A673 (cell line): ENCODE data around the gene LGALS9B. TPM values are rescaled to one million over a fixed set of nuclear protein-coding genes. Genes with fewer than 3 reads are reported as not detected.
"Not testable (repeated sequence)": the region's sequence is repeated elsewhere in the genome, so short reads cannot be mapped to it uniquely, and the experiment has no call there.

Experiments used
- BruUV-seq: library from RNA; stranded (reverse); fragments of 400-500 nt; replicated peaks from 2 replicates; lab custom pipeline; 2021; lab: Mats Ljungman, UMichigan
- CTCF ChIA-PET: fragments of 300-600 bp; sonication (Branson Sonifier 250); formaldehyde crosslinking; loops from one replicate; lab custom pipeline; 2022; ENCODE audit warnings: antibody characterized with exemption; lab: Charles Lee
- POLR2A ChIA-PET: fragments of 300-600 bp; sonication (Branson Sonifier 250); formaldehyde crosslinking; loops from one replicate; lab custom pipeline; 2022; ENCODE audit warnings: antibody characterized with exemption; ENCODE audit not compliant: low non-redundant PET; lab: Charles Lee
- DNase-seq: peaks from one replicate; pipeline ENCODE4 v3.0.0-alpha.2; 2015; ENCODE audit warnings: low spot score
- H3K27ac ChIP-seq: fragments of 200-600 bp; sonication (generic); 2 replicates; pipeline ENCODE4 v1.5.1; 2016; ENCODE audit warnings: mixed run types, low read depth, mild to moderate bottlenecking, mixed read lengths, antibody characterized with exemption, low read length; ENCODE audit not compliant: poor library complexity, severe bottlenecking
- H3K27me3 ChIP-seq: fragments of 200-600 bp; sonication (generic); replicated peaks from 2 replicates; pipeline ENCODE4 v1.6.1; 2017; ENCODE audit warnings: mixed run types, low read depth, mild to moderate bottlenecking, mixed read lengths, antibody characterized with exemption, low read length; ENCODE audit not compliant: insufficient read depth, poor library complexity
- H3K36me3 ChIP-seq: fragments of 200-600 bp; sonication (generic); 2 replicates; pipeline ENCODE4 v1.6.1; 2016; ENCODE audit warnings: mixed run types, mild to moderate bottlenecking, mixed read lengths, antibody characterized with exemption, low read length; ENCODE audit not compliant: insufficient read depth, poor library complexity, severe bottlenecking
- H3K4me1 ChIP-seq: fragments of 200-600 bp; sonication (generic); 2 replicates; pipeline ENCODE4 v1.6.1; 2017; ENCODE audit warnings: mixed run types, mild to moderate bottlenecking, mixed read lengths, antibody characterized with exemption, low read length; ENCODE audit not compliant: insufficient read depth, poor library complexity, severe bottlenecking
- H3K4me3 ChIP-seq: fragments of 200-600 bp; sonication (generic); 2 replicates; pipeline ENCODE4 v1.5.1; 2016; ENCODE audit warnings: low read depth, mixed run types, mild to moderate bottlenecking, mixed read lengths, low read length; ENCODE audit not compliant: poor library complexity, severe bottlenecking
- H3K9me3 ChIP-seq: fragments of 200-600 bp; sonication (generic); 2 replicates; pipeline ENCODE4 v1.6.1; 2016; ENCODE audit warnings: mixed run types, low read depth, mild to moderate bottlenecking, mixed read lengths, antibody characterized with exemption, low read length; ENCODE audit not compliant: poor library complexity, severe bottlenecking
- intact Hi-C: fragments of 100-400 bp; cut with micrococcal nuclease; formaldehyde crosslinking; loops from one replicate; pipeline ENCODE4 v1.10.0; 2022; ENCODE audit not compliant: unreplicated experiment
- total RNA-seq: library from RNA; stranded (reverse); gene quantifications from 2 replicates; pipeline ENCODE4 v1.2.3, GENCODE V29; 2021

LGALS9B gene
- total RNA-seq, 1 experiment from 2014 or later = not detected

DNA sequence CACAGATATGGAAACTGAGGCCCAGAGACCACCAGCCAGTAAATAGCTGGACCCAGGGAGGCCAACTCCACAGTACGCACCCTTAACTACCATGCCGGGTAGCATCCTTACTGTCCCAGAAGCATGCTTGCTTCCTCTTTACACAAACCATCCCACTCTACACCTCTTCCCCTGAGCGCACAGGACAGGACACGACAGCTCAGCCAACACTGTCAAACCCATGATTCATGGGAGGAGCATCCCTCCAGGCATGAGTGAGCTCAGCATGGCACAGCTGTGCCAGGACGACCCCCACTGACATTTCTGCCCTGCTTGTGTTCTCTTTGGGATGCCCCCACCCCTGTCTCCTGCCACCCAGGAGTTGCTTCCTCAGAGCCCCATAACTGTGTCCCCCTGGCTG is 340 bp downstream of the LGALS9B start:
- H3K9me3 ChIP-seq, H3K4me3 ChIP-seq, H3K36me3 ChIP-seq, H3K27ac ChIP-seq, BruUV-seq, POLR2A ChIA-PET, H3K4me1 ChIP-seq, intact Hi-C loops, CTCF ChIA-PET, DNase-seq, H3K27me3 ChIP-seq: not testable (repeated sequence)

DNA sequence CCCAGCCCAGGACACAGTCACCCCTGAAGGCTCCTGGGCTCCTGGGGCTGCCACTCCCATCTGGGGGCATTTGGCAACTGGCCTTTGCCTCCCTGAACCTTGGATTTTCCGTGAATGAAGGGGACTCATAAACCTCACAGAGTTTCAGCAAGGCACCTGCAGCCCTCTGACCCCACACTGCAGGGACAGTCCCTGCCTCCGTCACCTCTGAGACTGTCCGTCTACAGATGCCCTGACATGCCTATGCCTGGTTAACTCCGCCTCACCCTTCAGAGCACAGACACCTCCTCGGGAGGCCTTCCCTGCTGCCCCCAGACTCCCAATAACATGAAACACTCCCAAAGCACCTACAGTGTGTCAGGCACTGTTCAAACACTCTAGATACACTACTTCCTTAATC is 786 bp downstream of the LGALS9B start:
- intact Hi-C loops, BruUV-seq: not testable (repeated sequence)

DNA sequence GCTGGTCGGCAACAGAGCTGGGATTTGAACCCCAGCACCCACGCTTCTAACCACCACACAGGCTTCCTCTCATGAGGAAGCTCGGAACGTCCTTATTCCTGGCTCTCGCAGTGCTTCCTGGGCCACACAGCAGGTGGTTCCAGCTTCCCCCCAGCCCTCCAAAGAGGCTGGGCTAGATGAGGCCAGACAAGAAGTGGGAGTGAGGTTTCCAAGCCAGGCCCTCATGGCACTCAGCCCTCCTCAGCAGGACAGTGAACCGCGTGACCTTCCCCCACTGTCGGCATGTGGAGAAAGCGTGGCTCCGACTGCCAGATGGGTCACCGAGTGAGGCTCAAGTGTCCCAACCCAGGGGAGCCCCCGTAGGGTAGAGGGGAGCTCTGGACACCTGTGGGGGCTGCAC is 1.8 kb downstream of the LGALS9B start:
- DNase-seq, H3K27me3 ChIP-seq, CTCF ChIA-PET, H3K9me3 ChIP-seq, BruUV-seq, POLR2A ChIA-PET, H3K36me3 ChIP-seq, H3K4me3 ChIP-seq, H3K4me1 ChIP-seq, H3K27ac ChIP-seq, intact Hi-C loops: not testable (repeated sequence)

More for the DNA sequence above, 786 bp downstream of the LGALS9B start:
- DNase-seq, H3K36me3 ChIP-seq, H3K27ac ChIP-seq, H3K4me3 ChIP-seq, POLR2A ChIA-PET, CTCF ChIA-PET, H3K4me1 ChIP-seq, H3K9me3 ChIP-seq, H3K27me3 ChIP-seq: not testable (repeated sequence)

DNA sequence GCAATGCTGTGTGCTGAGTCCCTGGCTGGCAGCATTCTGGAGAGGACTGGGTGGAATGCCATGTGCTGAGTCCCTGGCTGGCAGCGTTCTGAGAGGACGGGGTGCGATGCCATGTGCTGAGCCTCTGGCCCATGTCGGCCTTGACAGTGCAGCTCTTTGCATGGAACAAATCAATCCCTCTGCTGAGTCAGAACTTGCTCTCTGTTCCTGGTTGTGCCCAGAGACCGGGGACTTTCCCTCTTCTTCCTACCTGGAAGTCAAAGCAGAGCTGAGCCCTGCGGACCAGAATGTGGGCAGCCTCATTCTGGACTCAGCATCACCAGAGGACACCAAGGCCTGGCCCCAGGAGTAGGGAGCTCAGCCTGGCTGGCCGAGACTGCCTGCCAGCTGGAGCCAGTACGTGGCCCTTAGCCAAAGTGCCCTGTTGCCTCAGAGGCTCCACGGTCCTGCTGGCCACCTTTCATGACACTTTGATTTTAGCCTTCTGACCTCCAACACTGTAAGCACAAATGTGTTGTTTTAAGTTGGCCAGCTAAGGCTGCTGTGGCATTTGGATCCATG is 2.4 kb downstream of the LGALS9B start:
- POLR2A ChIA-PET, BruUV-seq, DNase-seq, H3K4me3 ChIP-seq, H3K36me3 ChIP-seq, CTCF ChIA-PET, H3K27me3 ChIP-seq, H3K27ac ChIP-seq, H3K4me1 ChIP-seq, intact Hi-C loops, H3K9me3 ChIP-seq: not testable (repeated sequence)

GRCh38 chr17:20462158-20462557 is 5.2 kb downstream of the LGALS9B start:
- CTCF ChIA-PET, H3K9me3 ChIP-seq, BruUV-seq, H3K4me1 ChIP-seq, intact Hi-C loops, H3K27ac ChIP-seq, H3K4me3 ChIP-seq, DNase-seq, H3K36me3 ChIP-seq, H3K27me3 ChIP-seq, POLR2A ChIA-PET: not testable (repeated sequence)

- CTCF ChIA-PET, DNase-seq, H3K9me3 ChIP-seq, H3K27me3 ChIP-seq, H3K36me3 ChIP-seq, POLR2A ChIA-PET, H3K4me3 ChIP-seq, H3K4me1 ChIP-seq, H3K27ac ChIP-seq, BruUV-seq, intact Hi-C loops: not testable (repeated sequence)
Measured at GRCh38 chr17:20457848-20458381, 9.4 kb downstream of the LGALS9B start.

GRCh38 chr17:20455106-20455505 is 12.2 kb downstream of the LGALS9B start:
- H3K4me3 ChIP-seq, H3K27me3 ChIP-seq, H3K36me3 ChIP-seq, POLR2A ChIA-PET, H3K27ac ChIP-seq, DNase-seq, H3K4me1 ChIP-seq, intact Hi-C loops, H3K9me3 ChIP-seq, BruUV-seq, CTCF ChIA-PET: not testable (repeated sequence)
